ENCODE measurements around the gene PCDHGA1. TPM values are rescaled to one million over a fixed set of nuclear protein-coding genes. Genes with fewer than 3 reads are reported as not detected.
"Not testable (repeated sequence)": the region's sequence is repeated elsewhere in the genome, so short reads cannot be mapped to it uniquely, and the experiment has no call there.

PCDHGA1 gene
- polyA plus RNA-seq, 2 donors, result 0.13 to 0.22 TPM

DNA sequence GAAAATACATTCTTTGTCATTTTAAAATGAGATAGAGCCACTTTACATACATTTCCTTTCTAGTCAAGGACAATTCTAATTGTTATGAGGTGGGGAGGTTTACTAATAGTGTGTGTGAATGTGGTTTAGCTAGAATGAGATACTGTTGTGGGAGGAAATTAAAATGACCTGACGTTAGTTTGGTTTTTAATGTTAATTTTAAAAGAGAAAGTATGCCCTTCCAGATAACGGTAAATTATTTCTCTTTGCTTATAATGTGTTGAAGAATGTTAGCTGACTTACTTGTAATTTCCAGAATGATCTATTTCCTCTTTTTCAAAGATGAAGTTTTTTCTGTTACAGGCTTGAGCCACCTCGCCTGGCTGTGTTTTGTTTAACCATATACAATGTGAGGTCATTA is 8.1 kb upstream of the PCDHGA1 start:
- Histone ChIP-seq H3K4me1 (ENCODE audit: control insufficient read depth in 2 of 2, insufficient read depth in 2 of 2, low read length in 1 of 2) (peaks cover 0 to 2% of the 10 kb centered on the region in 2 donors), H3K27me3 (ENCODE audit: control insufficient read depth in 1 of 2, insufficient read depth in 2 of 2, low read length in 2 of 2) (no peaks in the 10 kb centered on the region), H3K27ac (ENCODE audit: low read depth in 2 of 2, low read length in 1 of 2) (no peak overlapping the region), H3K9me3 (ENCODE audit: control insufficient read depth in 2 of 2, insufficient read depth in 1 of 2, low read depth in 1 of 2, low read length in 1 of 2) (peaks cover 10 to 21% of the 10 kb centered on the region in 2 donors), H3K4me3 (ENCODE audit: low read depth in 1 of 2, low read length in 2 of 2) (no peak overlapping the region), H3K36me3 (ENCODE audit: control insufficient read depth in 2 of 2, insufficient read depth in 2 of 2, low read length in 1 of 2) (peaks cover 4 to 5% of the 10 kb centered on the region in 2 donors)
- 85% methylated on average over 3 of the region's 3 CpGs for WGBS, 2 donors

DNA sequence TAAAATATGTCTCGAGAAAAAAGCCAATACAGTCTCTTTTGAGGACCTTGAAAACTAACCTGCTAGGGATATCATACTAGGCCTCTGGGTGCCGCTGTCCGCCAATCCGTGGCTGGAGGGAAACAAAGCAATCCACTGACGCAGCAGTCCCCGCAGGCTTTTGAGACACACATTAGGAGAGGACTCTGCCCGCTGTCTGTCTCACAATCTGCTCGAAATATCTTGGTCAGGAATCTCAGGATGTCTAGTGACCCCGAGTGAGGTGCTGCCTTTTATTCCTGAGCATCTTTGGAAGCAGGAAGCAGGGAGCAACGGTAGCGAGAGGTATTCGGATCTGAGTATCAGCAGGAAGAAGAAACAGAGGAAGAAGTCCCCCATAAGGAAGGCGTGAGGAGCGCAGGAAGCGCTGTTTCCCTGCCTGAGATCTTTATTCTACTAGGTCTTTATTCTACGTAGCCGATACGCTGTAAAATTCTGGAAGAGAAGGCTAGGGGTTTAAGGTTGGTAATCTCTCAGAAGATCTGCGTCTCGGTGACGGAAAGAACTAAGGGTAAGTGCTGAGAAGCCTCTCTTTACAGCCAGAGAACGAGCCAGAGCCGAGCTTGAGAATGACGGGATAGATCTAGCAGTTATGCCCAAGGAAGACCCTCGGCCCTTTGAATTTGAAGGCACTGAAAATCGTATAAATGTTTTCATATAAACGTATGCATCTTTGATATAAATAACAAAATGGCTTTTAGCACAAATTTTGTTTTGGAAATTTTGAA is 4.0 kb upstream of the PCDHGA1 start:
- H3K4me3 ChIP-seq (ENCODE audit: low read depth in 1 of 2, low read length in 2 of 2), result peak overlapping the region; percentile 35 to 44
- H3K27ac ChIP-seq (ENCODE audit: low read depth in 2 of 2, low read length in 1 of 2), result no peak overlapping the region
- peaks cover 5 to 26% of the 10 kb centered on the region in 2 donors for H3K9me3 ChIP-seq (ENCODE audit: control insufficient read depth in 2 of 2, insufficient read depth in 1 of 2, low read depth in 1 of 2, low read length in 1 of 2)

DNA sequence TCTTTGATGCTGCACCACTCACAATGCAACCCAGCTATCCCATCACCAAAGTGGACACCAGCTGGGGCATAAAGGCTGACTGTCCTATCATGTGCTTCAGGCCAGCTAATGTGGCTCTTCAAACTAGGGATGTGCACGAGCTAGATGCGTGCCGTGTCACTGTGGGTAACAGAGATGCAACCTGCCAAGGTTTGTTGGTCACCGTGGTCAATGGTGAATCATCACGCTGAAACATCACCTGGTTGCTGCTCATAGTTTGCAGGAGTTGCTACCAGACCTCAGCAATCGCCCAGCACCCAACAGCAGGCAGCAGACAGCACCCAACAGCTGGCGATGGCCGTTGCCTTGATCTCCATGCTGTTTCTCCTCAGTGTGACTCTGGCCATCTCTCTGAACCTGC is 2.1 kb upstream of the PCDHGA1 start:
- Histone ChIP-seq H3K36me3 (ENCODE audit: control insufficient read depth in 2 of 2, insufficient read depth in 2 of 2, low read length in 1 of 2) (no peaks in the 10 kb centered on the region), H3K9me3 (ENCODE audit: control insufficient read depth in 2 of 2, insufficient read depth in 1 of 2, low read depth in 1 of 2, low read length in 1 of 2) (peaks cover 12 to 36% of the 10 kb centered on the region in 2 donors), H3K4me3 (ENCODE audit: low read depth in 1 of 2, low read length in 2 of 2) (no peak overlapping the region), H3K27me3 (ENCODE audit: control insufficient read depth in 1 of 2, insufficient read depth in 2 of 2, low read length in 2 of 2) (peaks cover 0 to 4% of the 10 kb centered on the region in 2 donors), H3K27ac (ENCODE audit: low read depth in 2 of 2, low read length in 1 of 2) (no peak overlapping the region), H3K4me1 (ENCODE audit: control insufficient read depth in 2 of 2, insufficient read depth in 2 of 2, low read length in 1 of 2) (no peaks in the 10 kb centered on the region)
- 68 to 85% methylated on average over 8 of the region's 8 CpGs for WGBS, 2 donors

More for the DNA sequence above, 4.0 kb upstream of the PCDHGA1 start:
- 16% methylated on average over 27 of the region's 27 CpGs for WGBS, 2 donors
- Histone ChIP-seq H3K27me3 (ENCODE audit: control insufficient read depth in 1 of 2, insufficient read depth in 2 of 2, low read length in 2 of 2) (no peaks in the 10 kb centered on the region), H3K4me1 (ENCODE audit: control insufficient read depth in 2 of 2, insufficient read depth in 2 of 2, low read length in 1 of 2) (no peaks in the 10 kb centered on the region), H3K36me3 (ENCODE audit: control insufficient read depth in 2 of 2, insufficient read depth in 2 of 2, low read length in 1 of 2) (no peaks in the 10 kb centered on the region)

DNA sequence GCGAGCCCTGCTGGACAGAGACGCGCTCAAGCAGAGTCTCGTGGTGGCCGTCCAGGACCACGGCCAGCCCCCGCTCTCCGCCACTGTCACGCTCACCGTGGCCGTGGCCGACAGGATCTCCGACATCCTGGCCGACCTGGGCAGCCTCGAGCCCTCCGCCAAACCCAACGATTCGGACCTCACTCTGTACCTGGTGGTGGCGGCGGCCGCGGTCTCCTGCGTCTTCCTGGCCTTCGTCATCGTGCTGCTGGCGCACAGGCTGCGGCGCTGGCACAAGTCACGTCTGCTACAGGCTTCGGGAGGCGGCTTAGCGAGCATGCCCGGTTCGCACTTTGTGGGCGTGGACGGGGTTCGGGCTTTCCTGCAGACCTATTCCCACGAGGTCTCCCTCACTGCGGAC is 2.3 kb downstream of the PCDHGA1 start:
- H3K27me3 ChIP-seq (ENCODE audit: control insufficient read depth in 1 of 2, insufficient read depth in 2 of 2, low read length in 2 of 2); H3K4me3 ChIP-seq (ENCODE audit: low read depth in 1 of 2, low read length in 2 of 2); H3K4me1 ChIP-seq (ENCODE audit: control insufficient read depth in 2 of 2, insufficient read depth in 2 of 2, low read length in 1 of 2); H3K36me3 ChIP-seq (ENCODE audit: control insufficient read depth in 2 of 2, insufficient read depth in 2 of 2, low read length in 1 of 2); H3K27ac ChIP-seq (ENCODE audit: low read depth in 2 of 2, low read length in 1 of 2): not testable (repeated sequence)
- 44 to 53% methylated on average over 33 to 39 of the region's 39 CpGs for WGBS, 2 donors
- peaks cover 15 to 30% of the 10 kb centered on the region in 2 donors for H3K9me3 ChIP-seq (ENCODE audit: control insufficient read depth in 2 of 2, insufficient read depth in 1 of 2, low read depth in 1 of 2, low read length in 1 of 2)

DNA sequence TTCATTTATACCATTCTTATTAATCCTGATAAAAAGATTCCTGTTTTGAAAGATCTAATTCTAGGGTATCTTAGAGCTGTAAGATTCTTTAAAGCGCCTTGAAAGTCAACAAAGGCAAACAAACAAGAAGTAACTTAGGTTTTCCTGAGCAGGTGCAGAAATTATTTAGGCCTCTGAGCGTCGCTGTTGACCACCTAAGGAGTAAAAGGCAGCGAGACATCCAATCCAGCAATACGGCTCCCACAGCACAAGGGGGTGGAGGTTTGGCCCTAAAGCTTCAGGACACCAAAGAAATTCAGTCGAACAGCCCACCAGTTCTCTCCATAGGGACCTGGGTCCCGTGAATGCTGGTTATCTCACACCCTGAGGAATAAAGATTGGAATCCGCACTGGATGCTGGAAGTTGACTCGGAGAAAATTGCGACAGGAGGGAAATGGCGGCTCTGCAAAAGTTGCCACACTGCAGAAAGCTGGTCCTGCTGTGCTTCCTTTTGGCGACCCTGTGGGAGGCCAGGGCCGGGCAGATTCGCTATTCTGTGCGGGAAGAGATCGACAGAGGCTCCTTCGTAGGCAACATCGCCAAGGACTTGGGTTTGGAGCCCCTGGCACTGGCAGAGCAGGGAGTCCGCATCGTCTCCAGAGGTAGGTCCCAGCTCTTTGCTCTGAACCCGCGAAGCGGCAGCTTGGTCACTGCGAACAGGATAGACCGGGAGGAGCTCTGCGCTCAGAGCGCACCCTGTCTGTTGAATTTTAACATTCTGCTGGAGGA is 8.4 kb downstream of the PCDHGA1 start, which contains the start of gene PCDHGA2:
TSS of gene PCDHGA2 (plus strand) at position 223 of the 769 bp plus-strand sequence.
- Histone ChIP-seq H3K9me3 (ENCODE audit: control insufficient read depth in 2 of 2, insufficient read depth in 1 of 2, low read depth in 1 of 2, low read length in 1 of 2) (peaks cover 15 to 29% of the 10 kb centered on the region in 2 donors), H3K27me3 (ENCODE audit: control insufficient read depth in 1 of 2, insufficient read depth in 2 of 2, low read length in 2 of 2) (peaks cover 0 to 11% of the 10 kb centered on the region in 2 donors), H3K4me3 (ENCODE audit: low read depth in 1 of 2, low read length in 2 of 2) (peak within 1 kb of the TSS; percentile 14 to 20), H3K27ac (ENCODE audit: low read depth in 2 of 2, low read length in 1 of 2) (no peak within 1 kb of the TSS), H3K36me3 (ENCODE audit: control insufficient read depth in 2 of 2, insufficient read depth in 2 of 2, low read length in 1 of 2) (no peaks in the 10 kb centered on the region), H3K4me1 (ENCODE audit: control insufficient read depth in 2 of 2, insufficient read depth in 2 of 2, low read length in 1 of 2) (no peaks in the 10 kb centered on the region)
- 15 to 17% methylated on average over 27 of the region's 27 CpGs for WGBS, 2 donors

DNA sequence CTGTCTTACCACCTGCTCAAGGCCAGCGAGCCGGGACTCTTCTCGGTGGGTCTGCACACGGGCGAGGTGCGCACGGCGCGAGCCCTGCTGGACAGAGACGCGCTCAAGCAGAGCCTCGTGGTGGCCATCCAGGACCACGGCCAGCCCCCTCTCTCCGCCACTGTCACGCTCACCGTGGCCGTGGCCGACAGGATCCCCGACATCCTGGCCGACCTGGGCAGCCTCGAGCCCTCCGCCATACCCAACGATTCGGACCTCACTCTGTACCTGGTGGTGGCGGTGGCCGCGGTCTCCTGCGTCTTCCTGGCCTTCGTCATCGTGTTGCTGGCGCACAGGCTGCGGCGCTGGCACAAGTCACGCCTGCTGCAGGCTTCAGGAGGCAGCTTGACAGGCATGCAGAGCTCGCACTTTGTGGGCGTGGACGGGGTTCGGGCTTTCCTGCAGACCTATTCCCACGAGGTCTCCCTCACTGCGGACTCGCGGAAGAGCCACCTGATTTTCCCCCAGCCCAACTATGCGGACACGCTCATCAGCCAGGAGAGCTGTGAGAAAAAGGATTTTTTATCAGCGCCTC is 10.6 kb downstream of the PCDHGA1 start:
- Histone ChIP-seq H3K9me3 (ENCODE audit: control insufficient read depth in 2 of 2, insufficient read depth in 1 of 2, low read depth in 1 of 2, low read length in 1 of 2) (peaks cover 22 to 41% of the 10 kb centered on the region in 2 donors), H3K27me3 (ENCODE audit: control insufficient read depth in 1 of 2, insufficient read depth in 2 of 2, low read length in 2 of 2) (peaks cover 0 to 13% of the 10 kb centered on the region in 2 donors)
- not testable (repeated sequence) for H3K27ac ChIP-seq (ENCODE audit: low read depth in 2 of 2, low read length in 1 of 2); H3K36me3 ChIP-seq (ENCODE audit: control insufficient read depth in 2 of 2, insufficient read depth in 2 of 2, low read length in 1 of 2); H3K4me1 ChIP-seq (ENCODE audit: control insufficient read depth in 2 of 2, insufficient read depth in 2 of 2, low read length in 1 of 2); H3K4me3 ChIP-seq (ENCODE audit: low read depth in 1 of 2, low read length in 2 of 2)
- WGBS, 2 donors, result 60 to 63% methylated on average over 38 to 45 of the region's 45 CpGs

DNA sequence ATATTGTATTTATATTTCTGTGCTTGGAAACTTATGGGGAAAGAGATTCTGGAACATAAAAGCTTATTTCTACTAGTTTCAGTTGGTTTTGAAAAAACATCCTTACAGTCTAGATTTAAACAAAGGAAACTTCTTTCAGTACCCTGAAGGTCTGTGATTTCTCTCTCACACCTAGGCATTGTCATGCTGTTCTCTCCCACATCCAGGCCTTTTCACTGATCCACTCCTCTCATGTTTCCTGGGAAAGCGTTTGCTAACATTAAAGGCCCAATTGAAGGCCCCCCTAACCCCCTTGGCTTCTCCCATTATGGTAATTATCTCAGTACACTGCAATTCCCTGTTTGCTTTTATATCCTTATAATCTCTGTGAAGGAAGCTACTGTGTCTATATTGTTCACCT is 12.5 kb downstream of the PCDHGA1 start:
- H3K9me3 ChIP-seq (ENCODE audit: control insufficient read depth in 2 of 2, insufficient read depth in 1 of 2, low read depth in 1 of 2, low read length in 1 of 2), result peaks cover 22 to 46% of the 10 kb centered on the region in 2 donors
- no peak overlapping the region for H3K4me3 ChIP-seq (ENCODE audit: low read depth in 1 of 2, low read length in 2 of 2)
- H3K36me3 ChIP-seq (ENCODE audit: control insufficient read depth in 2 of 2, insufficient read depth in 2 of 2, low read length in 1 of 2), result no peaks in the 10 kb centered on the region
- peaks cover 0 to 13% of the 10 kb centered on the region in 2 donors for H3K27me3 ChIP-seq (ENCODE audit: control insufficient read depth in 1 of 2, insufficient read depth in 2 of 2, low read length in 2 of 2)
- H3K4me1 ChIP-seq (ENCODE audit: control insufficient read depth in 2 of 2, insufficient read depth in 2 of 2, low read length in 1 of 2), result no peaks in the 10 kb centered on the region
- WGBS, 2 donors, result 11 to 15% methylated on average over 1 of the region's 1 CpG
- H3K27ac ChIP-seq (ENCODE audit: low read depth in 2 of 2, low read length in 1 of 2), result no peak overlapping the region

DNA sequence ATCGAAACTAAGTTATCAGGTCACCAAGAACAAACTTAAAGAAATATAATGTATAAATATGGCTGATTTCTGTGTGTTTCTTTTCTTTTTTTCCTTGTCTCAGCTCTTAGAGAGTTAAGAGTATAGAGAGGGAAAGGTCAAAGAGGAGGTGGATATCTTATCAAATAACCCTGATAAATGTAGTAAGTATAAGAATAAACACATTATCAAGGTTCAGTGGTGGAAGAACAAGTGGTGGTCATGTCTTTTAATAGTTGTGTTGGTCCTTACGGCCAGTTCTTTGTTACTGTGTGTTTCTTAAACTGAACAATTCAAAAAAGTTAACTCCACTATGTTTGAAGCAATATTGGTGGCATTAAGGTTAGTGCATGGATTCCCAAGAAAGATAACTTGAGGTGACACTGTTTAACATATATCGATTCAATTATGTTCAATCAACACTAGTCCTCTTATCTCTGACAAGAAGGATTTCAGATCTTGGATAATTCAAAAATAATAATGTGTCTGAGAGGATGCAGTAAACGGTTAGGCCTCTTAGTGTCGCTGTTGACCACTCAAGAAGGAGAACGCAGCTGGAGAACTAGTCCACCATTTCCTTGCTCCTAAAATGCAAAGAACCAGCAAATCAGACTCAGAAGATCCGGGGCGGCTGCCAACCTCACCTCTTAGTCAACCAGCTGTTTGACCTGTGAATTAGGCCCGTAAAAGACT is 13.1 kb downstream of the PCDHGA1 start, which contains the start of gene PCDHGA3:
TSS of gene PCDHGA3 (plus strand) at position 588 of the 711 bp plus-strand sequence. CDS start 205 bp downstream, outside the sequence.
- H3K9me3 ChIP-seq (ENCODE audit: control insufficient read depth in 2 of 2, insufficient read depth in 1 of 2, low read depth in 1 of 2, low read length in 1 of 2), result peaks cover 22 to 46% of the 10 kb centered on the region in 2 donors
- 25 to 26% methylated on average over 9 of the region's 9 CpGs for WGBS, 2 donors

DNA sequence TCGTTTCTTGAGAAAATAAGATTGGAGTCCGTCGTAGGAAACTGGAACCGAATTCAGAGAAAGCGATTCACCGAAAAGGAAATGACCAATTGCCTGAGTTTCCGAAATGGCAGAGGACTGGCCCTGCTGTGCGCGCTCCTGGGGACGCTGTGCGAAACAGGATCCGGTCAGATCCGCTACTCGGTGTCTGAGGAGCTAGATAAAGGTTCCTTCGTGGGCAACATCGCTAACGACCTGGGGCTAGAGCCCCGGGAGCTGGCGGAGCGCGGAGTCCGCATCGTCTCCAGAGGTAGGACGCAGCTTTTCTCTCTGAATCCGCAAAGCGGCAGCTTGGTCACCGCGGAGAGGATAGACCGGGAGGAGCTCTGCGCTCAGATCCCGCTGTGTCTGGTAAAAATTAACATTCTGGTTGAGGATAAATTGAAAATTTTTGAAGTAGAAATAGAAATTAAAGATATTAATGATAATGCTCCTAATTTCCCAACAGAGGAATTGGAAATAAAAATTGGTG is 13.7 kb downstream of the PCDHGA1 start:
- peak overlapping the region in 1 of 2 donors; percentile 30 for H3K4me3 ChIP-seq (ENCODE audit: low read depth in 1 of 2, low read length in 2 of 2)
- no peak overlapping the region for H3K27ac ChIP-seq (ENCODE audit: low read depth in 2 of 2, low read length in 1 of 2)
- H3K36me3 ChIP-seq (ENCODE audit: control insufficient read depth in 2 of 2, insufficient read depth in 2 of 2, low read length in 1 of 2), result no peaks in the 10 kb centered on the region
- H3K4me1 ChIP-seq (ENCODE audit: control insufficient read depth in 2 of 2, insufficient read depth in 2 of 2, low read length in 1 of 2), result no peaks in the 10 kb centered on the region
- peaks cover 0 to 9% of the 10 kb centered on the region in 2 donors for H3K27me3 ChIP-seq (ENCODE audit: control insufficient read depth in 1 of 2, insufficient read depth in 2 of 2, low read length in 2 of 2)
- peaks cover 16 to 41% of the 10 kb centered on the region in 2 donors for H3K9me3 ChIP-seq (ENCODE audit: control insufficient read depth in 2 of 2, insufficient read depth in 1 of 2, low read depth in 1 of 2, low read length in 1 of 2)
- WGBS, 2 donors, result 32 to 34% methylated on average over 31 of the region's 31 CpGs

More for the DNA sequence above, 13.1 kb downstream of the PCDHGA1 start, which contains the start of gene PCDHGA3:
- Histone ChIP-seq H3K4me3 (ENCODE audit: low read depth in 1 of 2, low read length in 2 of 2) (peak within 1 kb of the TSS in 1 of 2 donors; percentile 30), H3K4me1 (ENCODE audit: control insufficient read depth in 2 of 2, insufficient read depth in 2 of 2, low read length in 1 of 2) (no peaks in the 10 kb centered on the region), H3K36me3 (ENCODE audit: control insufficient read depth in 2 of 2, insufficient read depth in 2 of 2, low read length in 1 of 2) (no peaks in the 10 kb centered on the region), H3K27ac (ENCODE audit: low read depth in 2 of 2, low read length in 1 of 2) (no peak within 1 kb of the TSS), H3K27me3 (ENCODE audit: control insufficient read depth in 1 of 2, insufficient read depth in 2 of 2, low read length in 2 of 2) (peaks cover 0 to 13% of the 10 kb centered on the region in 2 donors)

Data from esophagus (tissue), 2 donors.